Measurements from ENCODE around the gene CCM2. TPM values are rescaled to one million over a fixed set of nuclear protein-coding genes. Genes with fewer than 3 reads are reported as not detected.

CCM2 gene
- total and polyA plus RNA-seq, 2 experiments from 2014 or later = 24.9 to 40.1 TPM

GRCh38 chr7:45044338-45044737, 44.3 kb downstream of the CCM2 start:
- no peak overlapping the region for H3K4me2 ChIP-seq
- no peaks in the 10 kb centered on the region for H3K27me3 ChIP-seq (ENCODE audit: insufficient read depth)
- no peaks in the 10 kb centered on the region for H3K4me1 Mint-ChIP-seq
- TF ChIP-seq, protein P1, sequence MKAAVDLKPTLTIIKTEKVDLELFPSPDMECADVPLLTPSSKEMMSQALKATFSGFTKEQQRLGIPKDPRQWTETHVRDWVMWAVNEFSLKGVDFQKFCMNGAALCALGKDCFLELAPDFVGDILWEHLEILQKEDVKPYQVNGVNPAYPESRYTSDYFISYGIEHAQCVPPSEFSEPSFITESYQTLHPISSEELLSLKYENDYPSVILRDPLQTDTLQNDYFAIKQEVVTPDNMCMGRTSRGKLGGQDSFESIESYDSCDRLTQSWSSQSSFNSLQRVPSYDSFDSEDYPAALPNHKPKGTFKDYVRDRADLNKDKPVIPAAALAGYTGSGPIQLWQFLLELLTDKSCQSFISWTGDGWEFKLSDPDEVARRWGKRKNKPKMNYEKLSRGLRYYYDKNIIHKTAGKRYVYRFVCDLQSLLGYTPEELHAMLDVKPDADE (IDR thresholded peaks at IDR 0.05) = no peak
- no peak for TF ChIP-seq POLR2AphosphoS5 (IDR thresholded peaks at IDR 0.05; ENCODE audit: low read depth)
- TF ChIP-seq EZH2phosphoT487 (IDR thresholded peaks at IDR 0.05; ENCODE audit: unreplicated experiment) = no peak
- H3K9me2 ChIP-seq (ENCODE audit: insufficient read depth) = no peaks in the 10 kb centered on the region
- no peaks in the 10 kb centered on the region for H3K79me2 ChIP-seq (replicated peaks; ENCODE audit: insufficient read depth)
- no peaks in the 10 kb centered on the region for H3F3A ChIP-seq (replicated peaks; ENCODE audit: low read depth)
- H4K20me1 ChIP-seq (replicated peaks; ENCODE audit: insufficient read depth) = no peaks in the 10 kb centered on the region; the same call in 1 of the 2 replicates
- no peak overlapping the region for H3K4me3 ChIP-seq
- H2AFZ ChIP-seq = no peak overlapping the region
- no peak overlapping the region for H3K27ac Mint-ChIP-seq
- H3K9me3 Mint-ChIP-seq = no peaks in the 10 kb centered on the region
- H3K27ac ChIP-seq (ENCODE audit: low read depth) = no peak overlapping the region
- no peak overlapping the region for H3K4me3 Mint-ChIP-seq
- H3K36me3 Mint-ChIP-seq (ENCODE audit: low read depth) = peaks cover 24% of the 10 kb centered on the region
- H3K4me1 ChIP-seq (ENCODE audit: insufficient read depth) = no peaks in the 10 kb centered on the region
- H3K36me3 ChIP-seq (ENCODE audit: insufficient read depth) = peaks cover 2% of the 10 kb centered on the region; the same call in 1 of the 2 replicates
- H3K27me3 Mint-ChIP-seq (ENCODE audit: insufficient read depth, low read depth, poor library complexity) = no peaks in the 10 kb centered on the region
- DNase-seq (ENCODE audit: low spot score) (no peak), ATAC-seq (no peak)

GRCh38 chr7:45048748-45049147, 48.7 kb downstream of the CCM2 start:
- Mint-ChIP-seq H3K4me3 (no peak overlapping the region), H3K27ac (no peak overlapping the region), H3K27me3 (ENCODE audit: insufficient read depth, low read depth, poor library complexity) (no peaks in the 10 kb centered on the region), H3K9me3 (no peaks in the 10 kb centered on the region), H3K36me3 (ENCODE audit: low read depth) (peaks cover 6% of the 10 kb centered on the region; the same call in 1 of the 3 replicates), H3K4me1 (no peaks in the 10 kb centered on the region)
- Histone ChIP-seq H4K20me1 (replicated peaks; ENCODE audit: insufficient read depth) (no peaks in the 10 kb centered on the region; the same call in 1 of the 2 replicates), H3K4me1 (ENCODE audit: insufficient read depth) (no peaks in the 10 kb centered on the region), H3K27me3 (ENCODE audit: insufficient read depth) (no peaks in the 10 kb centered on the region), H2AFZ (no peak overlapping the region), H3F3A (replicated peaks; ENCODE audit: low read depth) (no peaks in the 10 kb centered on the region), H3K4me2 (no peak overlapping the region), H3K36me3 (ENCODE audit: insufficient read depth) (no peaks in the 10 kb centered on the region), H3K4me3 (no peak overlapping the region), H3K79me2 (replicated peaks; ENCODE audit: insufficient read depth) (no peaks in the 10 kb centered on the region), H3K9me2 (ENCODE audit: insufficient read depth) (no peaks in the 10 kb centered on the region), H3K27ac (ENCODE audit: low read depth) (no peak overlapping the region)
- DNase-seq (ENCODE audit: low spot score) (no peak), ATAC-seq (no peak)
- TF ChIP-seq REST (IDR thresholded peaks at IDR 0.05; ENCODE audit: unreplicated experiment) (no peak), CTCF (conservative IDR thresholded peaks at IDR 0.05; ENCODE audit: low read depth in 2 of 2) (no peak), NANOG (IDR thresholded peaks at IDR 0.05; ENCODE audit: borderline replicate concordance) (no peak), EZH2phosphoT487 (IDR thresholded peaks at IDR 0.05; ENCODE audit: unreplicated experiment) (no peak), POLR2AphosphoS5 (IDR thresholded peaks at IDR 0.05; ENCODE audit: low read depth) (no peak)
- TF ChIP-seq, protein P1 (IDR thresholded peaks at IDR 0.05) = no peak
- TF ChIP-seq, protein P2, sequence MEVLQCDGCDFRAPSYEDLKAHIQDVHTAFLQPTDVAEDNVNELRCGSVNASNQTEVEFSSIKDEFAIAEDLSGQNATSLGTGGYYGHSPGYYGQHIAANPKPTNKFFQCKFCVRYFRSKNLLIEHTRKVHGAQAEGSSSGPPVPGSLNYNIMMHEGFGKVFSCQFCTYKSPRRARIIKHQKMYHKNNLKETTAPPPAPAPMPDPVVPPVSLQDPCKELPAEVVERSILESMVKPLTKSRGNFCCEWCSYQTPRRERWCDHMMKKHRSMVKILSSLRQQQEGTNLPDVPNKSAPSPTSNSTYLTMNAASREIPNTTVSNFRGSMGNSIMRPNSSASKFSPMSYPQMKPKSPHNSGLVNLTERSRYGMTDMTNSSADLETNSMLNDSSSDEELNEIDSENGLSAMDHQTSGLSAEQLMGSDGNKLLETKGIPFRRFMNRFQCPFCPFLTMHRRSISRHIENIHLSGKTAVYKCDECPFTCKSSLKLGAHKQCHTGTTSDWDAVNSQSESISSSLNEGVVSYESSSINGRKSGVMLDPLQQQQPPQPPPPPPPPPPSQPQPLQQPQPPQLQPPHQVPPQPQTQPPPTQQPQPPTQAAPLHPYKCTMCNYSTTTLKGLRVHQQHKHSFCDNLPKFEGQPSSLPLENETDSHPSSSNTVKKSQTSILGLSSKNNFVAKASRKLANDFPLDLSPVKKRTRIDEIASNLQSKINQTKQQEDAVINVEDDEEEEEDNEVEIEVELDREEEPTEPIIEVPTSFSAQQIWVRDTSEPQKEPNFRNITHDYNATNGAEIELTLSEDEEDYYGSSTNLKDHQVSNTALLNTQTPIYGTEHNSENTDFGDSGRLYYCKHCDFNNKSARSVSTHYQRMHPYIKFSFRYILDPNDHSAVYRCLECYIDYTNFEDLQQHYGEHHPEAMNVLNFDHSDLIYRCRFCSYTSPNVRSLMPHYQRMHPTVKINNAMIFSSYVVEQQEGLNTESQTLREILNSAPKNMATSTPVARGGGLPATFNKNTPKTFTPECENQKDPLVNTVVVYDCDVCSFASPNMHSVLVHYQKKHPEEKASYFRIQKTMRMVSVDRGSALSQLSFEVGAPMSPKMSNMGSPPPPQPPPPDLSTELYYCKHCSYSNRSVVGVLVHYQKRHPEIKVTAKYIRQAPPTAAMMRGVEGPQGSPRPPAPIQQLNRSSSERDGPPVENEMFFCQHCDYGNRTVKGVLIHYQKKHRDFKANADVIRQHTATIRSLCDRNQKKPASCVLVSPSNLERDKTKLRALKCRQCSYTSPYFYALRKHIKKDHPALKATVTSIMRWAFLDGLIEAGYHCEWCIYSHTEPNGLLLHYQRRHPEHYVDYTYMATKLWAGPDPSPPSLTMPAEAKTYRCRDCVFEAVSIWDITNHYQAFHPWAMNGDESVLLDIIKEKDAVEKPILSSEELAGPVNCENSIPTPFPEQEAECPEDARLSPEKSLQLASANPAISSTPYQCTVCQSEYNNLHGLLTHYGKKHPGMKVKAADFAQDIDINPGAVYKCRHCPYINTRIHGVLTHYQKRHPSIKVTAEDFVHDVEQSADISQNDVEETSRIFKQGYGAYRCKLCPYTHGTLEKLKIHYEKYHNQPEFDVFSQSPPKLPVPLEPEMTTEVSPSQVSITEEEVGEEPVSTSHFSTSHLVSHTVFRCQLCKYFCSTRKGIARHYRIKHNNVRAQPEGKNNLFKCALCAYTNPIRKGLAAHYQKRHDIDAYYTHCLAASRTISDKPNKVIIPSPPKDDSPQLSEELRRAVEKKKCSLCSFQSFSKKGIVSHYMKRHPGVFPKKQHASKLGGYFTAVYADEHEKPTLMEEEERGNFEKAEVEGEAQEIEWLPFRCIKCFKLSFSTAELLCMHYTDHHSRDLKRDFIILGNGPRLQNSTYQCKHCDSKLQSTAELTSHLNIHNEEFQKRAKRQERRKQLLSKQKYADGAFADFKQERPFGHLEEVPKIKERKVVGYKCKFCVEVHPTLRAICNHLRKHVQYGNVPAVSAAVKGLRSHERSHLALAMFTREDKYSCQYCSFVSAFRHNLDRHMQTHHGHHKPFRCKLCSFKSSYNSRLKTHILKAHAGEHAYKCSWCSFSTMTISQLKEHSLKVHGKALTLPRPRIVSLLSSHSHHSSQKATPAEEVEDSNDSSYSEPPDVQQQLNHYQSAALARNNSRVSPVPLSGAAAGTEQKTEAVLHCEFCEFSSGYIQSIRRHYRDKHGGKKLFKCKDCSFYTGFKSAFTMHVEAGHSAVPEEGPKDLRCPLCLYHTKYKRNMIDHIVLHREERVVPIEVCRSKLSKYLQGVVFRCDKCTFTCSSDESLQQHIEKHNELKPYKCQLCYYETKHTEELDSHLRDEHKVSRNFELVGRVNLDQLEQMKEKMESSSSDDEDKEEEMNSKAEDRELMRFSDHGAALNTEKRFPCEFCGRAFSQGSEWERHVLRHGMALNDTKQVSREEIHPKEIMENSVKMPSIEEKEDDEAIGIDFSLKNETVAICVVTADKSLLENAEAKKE (CRISPR knock-in tag; IDR thresholded peaks at IDR 0.05) = no peak

Data from GM23338 (cell line).